OCI-LY3 (cell line): ENCODE measurements around the gene XIAP.

ENCODE experiments used
- H2AFZ ChIP-seq: fragments of 200-600, 300-600 bp; shearing (Covaris generic); 2 replicates; pipeline ENCODE4 v1.6.0; 2014; ENCODE audit warnings: antibody characterized with exemption, low read depth, low read length
- H3K27ac ChIP-seq: fragments of 200-600, 300-600 bp; sonication (generic); 2 replicates; pipeline ENCODE4 v1.5.1; 2014; ENCODE audit warnings: mild to moderate bottlenecking, low read length, moderate library complexity, mixed read lengths
- H3K27me3 ChIP-seq: fragments of 200-600, 300-600 bp; sonication (generic); 2 replicates; pipeline ENCODE4 v1.6.1; 2014; ENCODE audit warnings: low read depth, low read length, mixed read lengths
- H3K36me3 ChIP-seq: fragments of 200-600, 300-600 bp; sonication (generic); replicated peaks from 2 replicates; pipeline ENCODE3; 2014; ENCODE audit warnings: low read depth, low read length, mixed read lengths
- H3K4me1 ChIP-seq: fragments of 300-600, 200-600 bp; sonication (generic); 2 replicates; pipeline ENCODE4 v1.6.1; 2014; ENCODE audit warnings: low read length, mixed read lengths
- H3K4me2 ChIP-seq: fragments of 200-600, 300-600 bp; sonication (generic); 2 replicates; pipeline ENCODE4 v1.6.1; 2014; ENCODE audit warnings: low read length, mixed read lengths
- H3K4me3 ChIP-seq: fragments of 300-600, 200-600 bp; sonication (generic); 2 replicates; pipeline ENCODE4 v1.5.1; 2014; ENCODE audit warnings: antibody characterized with exemption, mild to moderate bottlenecking, low read length, moderate library complexity
- H3K79me2 ChIP-seq: fragments of 300-600, 200-600 bp; shearing (Covaris generic); 2 replicates; pipeline ENCODE4 v1.6.1; 2014; ENCODE audit warnings: mild to moderate bottlenecking, low read length, mixed read lengths
- H3K9ac ChIP-seq: fragments of 300-600, 200-600 bp; shearing (Covaris generic); 2 replicates; pipeline ENCODE4 v1.6.0; 2014; ENCODE audit warnings: mild to moderate bottlenecking, low read length, moderate library complexity
- H3K9me3 ChIP-seq: fragments of 200-600, 300-600 bp; shearing (Covaris generic); 2 replicates; pipeline ENCODE4 v1.6.1; 2014; ENCODE audit warnings: low read length, mixed read lengths; ENCODE audit not compliant: insufficient read depth
- H4K20me1 ChIP-seq: fragments of 200-600, 300-600 bp; sonication (generic); 2 replicates; pipeline ENCODE4 v1.6.1; 2016; ENCODE audit warnings: low read length, mixed read lengths; ENCODE audit not compliant: insufficient read depth
- CTCF ChIP-seq: fragments of 200-600, 300-600 bp; sonication (generic); IDR thresholded peaks from 2 replicates; pipeline ENCODE4 v1.5.1; 2014; ENCODE audit warnings: antibody characterized with exemption, low read length, low read depth
- EZH2phosphoT487 ChIP-seq: fragments of 200-600 bp; shearing (Covaris generic); IDR thresholded peaks from 2 replicates; pipeline ENCODE4 v1.6.1; 2018; ENCODE audit warnings: antibody characterized with exemption, mixed run types, low read depth

XIAP gene

GRCh38 chrX:123959281-123960063 is 99.6 kb downstream of the XIAP start:
- H3K4me3 ChIP-seq, result peak overlapping the region; percentile 90
- TF ChIP-seq CTCF (no peak), EZH2phosphoT487 (no peak)
- H4K20me1 ChIP-seq, result peaks cover 14% of the 10 kb centered on the region
- H3K27me3 ChIP-seq, result no peaks in the 10 kb centered on the region
- H3K4me2 ChIP-seq, result peak overlapping the region; percentile 97
- peaks cover 45% of the 10 kb centered on the region for H3K79me2 ChIP-seq
- no peaks in the 10 kb centered on the region for H3K36me3 ChIP-seq
- H2AFZ ChIP-seq, result peak overlapping the region; percentile 78
- H3K9me3 ChIP-seq, result no peaks in the 10 kb centered on the region
- H3K27ac ChIP-seq, result peak overlapping the region; percentile 55
- peak overlapping the region; percentile 83 for H3K9ac ChIP-seq
- H3K4me1 ChIP-seq, result peaks cover 13% of the 10 kb centered on the region

GRCh38 chrX:123960956-123961267 is 101.1 kb downstream of the XIAP start:
- no peaks in the 10 kb centered on the region for H3K27me3 ChIP-seq
- peak overlapping the region; percentile 88 for H3K4me2 ChIP-seq
- H3K4me1 ChIP-seq, result peaks cover 17% of the 10 kb centered on the region
- no peaks in the 10 kb centered on the region for H3K9me3 ChIP-seq
- peak overlapping the region; percentile 56 for H2AFZ ChIP-seq
- peaks cover 59% of the 10 kb centered on the region for H3K79me2 ChIP-seq
- H3K4me3 ChIP-seq, result peak overlapping the region; percentile 98
- H3K27ac ChIP-seq, result peak overlapping the region; percentile 98
- H4K20me1 ChIP-seq, result peaks cover 28% of the 10 kb centered on the region
- H3K9ac ChIP-seq, result peak overlapping the region; percentile 97
- no peaks in the 10 kb centered on the region for H3K36me3 ChIP-seq
- TF ChIP-seq CTCF (no peak), EZH2phosphoT487 (no peak)

- Histone ChIP-seq H3K36me3 (no peaks in the 10 kb centered on the region), H3K4me3 (peak within 1 kb of the TSS; percentile 98), H3K79me2 (peaks cover 65% of the 10 kb centered on the region), H2AFZ (peak within 1 kb of the TSS; percentile 56), H3K27ac (peak within 1 kb of the TSS; percentile 98), H3K9me3 (no peaks in the 10 kb centered on the region), H4K20me1 (peaks cover 33% of the 10 kb centered on the region), H3K27me3 (no peaks in the 10 kb centered on the region), H3K4me1 (peaks cover 17% of the 10 kb centered on the region), H3K9ac (peak within 1 kb of the TSS; percentile 97), H3K4me2 (peak within 1 kb of the TSS; percentile 88)
- TF ChIP-seq CTCF (no peak), EZH2phosphoT487 (no peak)
These were observed 101.6 kb downstream of the XIAP start, which contains the start of gene STAG2 for GRCh38 chrX:123961268-123962005. STAG2 (plus strand) TSS chrX:123961706; CDS start chrX:124022628, 60,922 bp downstream.

GRCh38 chrX:123962006-123962467 is 102.2 kb downstream of the XIAP start:
- TF ChIP-seq EZH2phosphoT487 (no peak), CTCF (no peak)
- H3K9me3 ChIP-seq, result no peaks in the 10 kb centered on the region
- H3K4me2 ChIP-seq, result peak overlapping the region; percentile 88
- peaks cover 17% of the 10 kb centered on the region for H3K4me1 ChIP-seq
- H3K9ac ChIP-seq, result peak overlapping the region; percentile 97
- peaks cover 71% of the 10 kb centered on the region for H3K79me2 ChIP-seq
- no peaks in the 10 kb centered on the region for H3K36me3 ChIP-seq
- H2AFZ ChIP-seq, result peak overlapping the region; percentile 54; the same call in 1 of the 2 replicates
- peak overlapping the region; percentile 98 for H3K4me3 ChIP-seq
- H3K27me3 ChIP-seq, result no peaks in the 10 kb centered on the region
- peak overlapping the region; percentile 98 for H3K27ac ChIP-seq
- peaks cover 39% of the 10 kb centered on the region for H4K20me1 ChIP-seq
